B cell (primary cell): Measurements from ENCODE around the gene SLC23A2. TPM values are rescaled to one million over a fixed set of nuclear protein-coding genes. Genes with fewer than 3 reads are reported as not detected.

Experiments used
- ATAC-seq: fragments of 200-7000 bp; cut with Tn5 transposase; one replicate; pipeline ENCODE4 v1.10.0; 2021; ENCODE audit warnings: low read depth, mild to moderate bottlenecking, moderate number of reproducible peaks, moderate library complexity
- CTCF ChIA-PET: fragments of 350-600 bp; sonication (Branson Sonifier 250); formaldehyde crosslinking; loops from one replicate; lab custom pipeline; 2021; ENCODE audit warnings: antibody characterized with exemption, inconsistent platforms; lab: Charles Lee
- POLR2A ChIA-PET: fragments of 350-600 bp; sonication (Branson Sonifier 250); formaldehyde crosslinking; loops from one replicate; lab custom pipeline; 2021; ENCODE audit warnings: antibody characterized with exemption; lab: Charles Lee
- DNase-seq: peaks from one replicate; pipeline ENCODE4 v3.0.0; 2013
- H2AFZ ChIP-seq: 2 replicates; pipeline ENCODE4 v1.6.1; 2012; ENCODE audit warnings: mild to moderate bottlenecking, low read depth, low read length; ENCODE audit not compliant: insufficient read depth, poor library complexity, severe bottlenecking
- H3K27ac ChIP-seq, 2 donors: 1 replicate in 1 of 2; 2 replicates in 1 of 2; pipeline ENCODE4 v1.5.1; 2012 to 2013; ENCODE audit warnings: low read length in 2 of 2, mild to moderate bottlenecking in 2 of 2, moderate library complexity in 1 of 2
- H3K27me3 ChIP-seq, 4 experiments: fragments of 200-600 bp in 1 of 4; sonication (generic) in 1 of 4; replicated peaks in 1 of 4; 1 replicate in 2 of 4; 2 replicates in 2 of 4; pipeline versions ENCODE4 v1.6.1 to v1.7.0; 2013 to 2016; ENCODE audit warnings: low read length in 3 of 4, mild to moderate bottlenecking in 2 of 4, mixed read lengths in 1 of 4, moderate library complexity in 1 of 4; ENCODE audit not compliant: insufficient read depth in 4 of 4, control insufficient read depth in 3 of 4; ENCODE audit errors: control extremely low read depth in 1 of 4
- H3K36me3 ChIP-seq, 2 experiments: replicated peaks in 1 of 2; 1 replicate in 1 of 2; 2 replicates in 1 of 2; pipeline versions ENCODE4 v1.6.1 to v1.7.1; 2013; ENCODE audit warnings: low read length in 1 of 2; ENCODE audit not compliant: insufficient read depth in 2 of 2, control insufficient read depth in 1 of 2; ENCODE audit errors: control extremely low read depth in 1 of 2, extremely low read depth in 1 of 2
- H3K4me1 ChIP-seq, 2 donors: fragments of 200-600 bp in 1 of 2; sonication (generic) in 1 of 2; 1 replicate in 1 of 2; 2 replicates in 1 of 2; pipeline versions ENCODE4 v1.5.1 to v1.6.1; 2013 to 2017; ENCODE audit warnings: low read length in 2 of 2; ENCODE audit not compliant: control insufficient read depth in 2 of 2, insufficient read depth in 2 of 2
- H3K4me2 ChIP-seq: replicated peaks from 2 replicates; pipeline ENCODE3; 2012; ENCODE audit warnings: mild to moderate bottlenecking, low read depth, low read length; ENCODE audit not compliant: poor library complexity, severe bottlenecking
- H3K4me3 ChIP-seq, 5 experiments: fragments of 200-600 bp in 1 of 5; sonication (generic) in 1 of 5; 1 replicate in 3 of 5; 2 replicates in 2 of 5; pipeline versions ENCODE4 v1.5.1 to v1.7.0; 2011 to 2016; ENCODE audit warnings: low read length in 4 of 5, mild to moderate bottlenecking in 4 of 5, low read depth in 2 of 5, control low read depth in 1 of 5, moderate library complexity in 1 of 5; ENCODE audit not compliant: insufficient read depth in 1 of 5; ENCODE audit errors: control extremely low read depth in 1 of 5, extremely low read depth in 1 of 5
- H3K79me2 ChIP-seq: fragments of 200-600 bp; sonication (generic); one replicate; pipeline ENCODE4 v1.6.0; 2016; ENCODE audit warnings: low read length; ENCODE audit not compliant: control insufficient read depth, insufficient read depth
- H3K9ac ChIP-seq: fragments of 200-600 bp; sonication (generic); 2 replicates; pipeline ENCODE4 v1.6.1; 2017; ENCODE audit warnings: mild to moderate bottlenecking, low read length, moderate library complexity
- H3K9me3 ChIP-seq, 3 donors: one replicate each; pipeline versions ENCODE4 v1.6.1 to v1.7.1; 2013; ENCODE audit warnings: low read length in 2 of 3; ENCODE audit not compliant: control insufficient read depth in 2 of 3, insufficient read depth in 1 of 3; ENCODE audit errors: control extremely low read depth in 1 of 3
- H4K20me1 ChIP-seq: 2 replicates; pipeline ENCODE4 v1.6.0; 2012; ENCODE audit warnings: mild to moderate bottlenecking, low read length; ENCODE audit not compliant: insufficient read depth, control insufficient read depth, poor library complexity, severe bottlenecking
- H3K27ac Mint-ChIP-seq: one replicate; pipeline ENCODE4 v1.8.0; 2021; ENCODE audit warnings: mixed read lengths
- H3K27me3 Mint-ChIP-seq: one replicate; pipeline ENCODE4 v1.8.0; 2021; ENCODE audit warnings: mixed read lengths
- H3K4me1 Mint-ChIP-seq: one replicate; pipeline ENCODE4 v1.8.0; 2021; ENCODE audit warnings: mixed read lengths
- H3K4me3 Mint-ChIP-seq: one replicate; pipeline ENCODE4 v1.8.0; 2021; ENCODE audit warnings: mixed read lengths
- H3K9me3 Mint-ChIP-seq: one replicate; pipeline ENCODE4 v1.8.0; 2022; ENCODE audit warnings: mixed read lengths; ENCODE audit not compliant: insufficient read depth
- CTCF ChIP-seq: fragments of 200-600 bp; IDR thresholded peaks from one replicate; pipeline ENCODE4 v1.8.0; 2022; ENCODE audit warnings: antibody characterized with exemption, mild to moderate bottlenecking
- EZH2 ChIP-seq: IDR thresholded peaks from 2 replicates; pipeline ENCODE4 v1.6.1; 2012; ENCODE audit warnings: borderline replicate concordance, low read depth, mild to moderate bottlenecking, moderate library complexity, low read length; ENCODE audit not compliant: insufficient read depth, poor library complexity, severe bottlenecking
- WGBS: methylation state at CpG from one replicate; pipeline ENCODE4 v1.1.5; 2013; ENCODE audit warnings: missing lambda C conversion rate; ENCODE audit not compliant: insufficient coverage; 5-methylcytosine and 5-hydroxymethylcytosine counted together
- intact Hi-C: fragments of 100-400 bp; cut with micrococcal nuclease; formaldehyde crosslinking; loops from one replicate; pipeline ENCODE4 v1.10.0; 2022
- polyA plus RNA-seq: library from polyadenylated mRNA; depleted of rRNA; stranded (reverse); fragments of >200 nt; gene quantifications from 2 replicates; pipeline ENCODE4 v1.2.3, GENCODE V29; 2012
- total RNA-seq, 2 donors: library from RNA; stranded (reverse); fragments of 120-200 nt in 1 of 2; gene quantifications; 1 replicate in 1 of 2; 2 replicates in 1 of 2; pipeline versions ENCODE4 v1.2.3 to v1.2.4, GENCODE V29; 2013 to 2022

SLC23A2 gene
- total and polyA plus RNA-seq, 2 donors (not counting 1 experiment from before 2014, with no cell fraction given) = 23.6 to 70.7 TPM

- no peak overlapping the region for H3K27ac Mint-ChIP-seq
- no peak overlapping the region for H3K4me3 ChIP-seq
Measured at GRCh38 chr20:4905613-4906012, 95.7 kb downstream of the SLC23A2 start.

GRCh38 chr20:4905195-4905594 lies 96.1 kb downstream of the SLC23A2 start:
- Mint-ChIP-seq H3K27me3 (no peaks in the 10 kb centered on the region), H3K4me3 (no peak overlapping the region), H3K4me1 (no peaks in the 10 kb centered on the region), H3K27ac (no peak overlapping the region), H3K9me3 (no peaks in the 10 kb centered on the region)
- no peak overlapping the region for H3K9ac ChIP-seq
- no peak for DNase-seq
- 100% methylated on average over 2 of the region's 4 CpGs for WGBS
- no peaks in the 10 kb centered on the region for H3K9me3 ChIP-seq
- no peaks in the 10 kb centered on the region for H3K27me3 ChIP-seq
- no peak overlapping the region for H2AFZ ChIP-seq
- H3K27ac ChIP-seq = no peak overlapping the region
- CTCF ChIA-PET = interaction anchor here (0.6 kb wide), 1 partner anchor 195 kb away, joined by 3 read pairs; no protein-coding TSS in a partner anchor
- POLR2A ChIA-PET = no interaction called here
- H3K79me2 ChIP-seq = peaks cover 51% of the 10 kb centered on the region
- H4K20me1 ChIP-seq = peaks cover 9% of the 10 kb centered on the region
- ATAC-seq = no peak
- intact Hi-C loops = no loop called here
- peaks cover 0 to 45% of the 10 kb centered on the region in 2 experiments for H3K36me3 ChIP-seq
- no peaks in the 10 kb centered on the region for H3K4me1 ChIP-seq
- no peak overlapping the region for H3K4me3 ChIP-seq
- no peak overlapping the region for H3K4me2 ChIP-seq
- TF ChIP-seq EZH2 = no peak
- TF ChIP-seq CTCF = no peak

More at GRCh38 chr20:4905613-4906012, 95.7 kb downstream of the SLC23A2 start:
- ATAC-seq (no peak), DNase-seq (no peak)
- H2AFZ ChIP-seq = no peak overlapping the region
- H3K9me3 ChIP-seq = no peaks in the 10 kb centered on the region
- H3K36me3 ChIP-seq = peaks cover 0 to 40% of the 10 kb centered on the region in 2 experiments
- no peaks in the 10 kb centered on the region for H3K27me3 ChIP-seq
- CTCF ChIA-PET = interaction anchor here (0.6 to 1.2 kb wide), 3 partner anchors 9 to 195 kb away, joined by 3 to 4 read pairs (median 3); no protein-coding TSS in a partner anchor
- intact Hi-C loops = no loop called here
- Mint-ChIP-seq H3K4me3 (no peak overlapping the region), H3K27me3 (no peaks in the 10 kb centered on the region), H3K9me3 (no peaks in the 10 kb centered on the region), H3K4me1 (no peaks in the 10 kb centered on the region)
- no peak overlapping the region for H3K9ac ChIP-seq
- peaks cover 50% of the 10 kb centered on the region for H3K79me2 ChIP-seq
- TF ChIP-seq EZH2 (no peak), CTCF (no peak)
- 90% methylated on average over 2 of the region's 4 CpGs for WGBS
- POLR2A ChIA-PET = no interaction called here
- peaks cover 9% of the 10 kb centered on the region for H4K20me1 ChIP-seq
- no peak overlapping the region for H3K4me2 ChIP-seq
- no peak overlapping the region for H3K27ac ChIP-seq
- no peaks in the 10 kb centered on the region for H3K4me1 ChIP-seq
